DMS153 treated with DMSO at 0.1 percent for 48 hours (cell line): ENCODE results near the gene ANKRD62.
"Not testable (repeated sequence)": the region's sequence is repeated elsewhere in the genome, so short reads cannot be mapped to it uniquely, and the experiment has no call there.

ENCODE experiments used
- DNase-seq: peaks from one replicate; lab custom pipeline; 2025; ENCODE audit not compliant: unreplicated experiment; lab: John Stamatoyannopoulos, UW

ANKRD62 gene

GRCh38 chr18:12092398-12093229, 1.0 kb upstream of the ANKRD62 start:
- DNase-seq, result peak; percentile 9

GRCh38 chr18:12098374-12098773, 4.7 kb downstream of the ANKRD62 start:
- DNase-seq, result no peak

- DNase-seq, result no peak
These were observed 5.5 kb downstream of the ANKRD62 start for GRCh38 chr18:12099160-12099559.

- no peak for DNase-seq
These were observed 7.6 kb downstream of the ANKRD62 start for GRCh38 chr18:12101266-12101665.

- no peak for DNase-seq
These were observed 8.6 kb downstream of the ANKRD62 start for GRCh38 chr18:12102136-12102842.

GRCh38 chr18:12106471-12106870, 12.8 kb downstream of the ANKRD62 start:
- no peak for DNase-seq

GRCh38 chr18:12109836-12110235, 16.2 kb downstream of the ANKRD62 start:
- DNase-seq, result no peak

- DNase-seq, result no peak
These were observed 20.5 kb downstream of the ANKRD62 start for GRCh38 chr18:12113999-12114646.

- DNase-seq, result no peak
These were observed 25.7 kb downstream of the ANKRD62 start for GRCh38 chr18:12119358-12119757.

- DNase-seq, result no peak
These were observed 27.8 kb downstream of the ANKRD62 start for GRCh38 chr18:12121175-12122042.

- not testable (repeated sequence) for DNase-seq
These were observed 28.4 kb downstream of the ANKRD62 start for GRCh38 chr18:12122043-12122389.

- not testable (repeated sequence) for DNase-seq
These were observed 34.0 kb downstream of the ANKRD62 start for GRCh38 chr18:12127647-12128046.

- DNase-seq, result not testable (repeated sequence)
These were observed 45.2 kb downstream of the ANKRD62 start for GRCh38 chr18:12138831-12139230.

GRCh38 chr18:12140866-12141265, 47.2 kb downstream of the ANKRD62 start:
- not testable (repeated sequence) for DNase-seq

- not testable (repeated sequence) for DNase-seq
These were observed 48.1 kb downstream of the ANKRD62 start for GRCh38 chr18:12141778-12142177.

- not testable (repeated sequence) for DNase-seq
These were observed 55.8 kb downstream of the ANKRD62 start for GRCh38 chr18:12149431-12149830.

- DNase-seq, result no peak
These were observed 60.7 kb downstream of the ANKRD62 start for GRCh38 chr18:12154361-12154760.

- no peak for DNase-seq
These were observed 62.4 kb downstream of the ANKRD62 start for GRCh38 chr18:12155996-12156395.

- DNase-seq, result no peak
These were observed 65.8 kb downstream of the ANKRD62 start for GRCh38 chr18:12159446-12159845.

- no peak for DNase-seq
These were observed 69.1 kb downstream of the ANKRD62 start for GRCh38 chr18:12162786-12163185.
